Measurements from ENCODE around the gene GPNMB.

The GPNMB gene

GRCh38 chr7:23237000-23237399 lies 9.6 kb upstream of the GPNMB start:
- H3K4me3 ChIP-seq (ENCODE audit: control insufficient read depth, low read depth, low read length), result no peak overlapping the region
- no peak for TF ChIP-seq CTCF (conservative IDR thresholded peaks at IDR 0.05; ENCODE audit: control insufficient read depth, insufficient read depth, low read depth, low read length)
- no peak for DNase-seq (ENCODE audit: low read depth)

GRCh38 chr7:23238983-23239652 lies 7.5 kb upstream of the GPNMB start:
- no peak overlapping the region for H3K4me3 ChIP-seq (ENCODE audit: control insufficient read depth, low read depth, low read length)
- DNase-seq (ENCODE audit: low read depth), result no peak
- TF ChIP-seq CTCF (conservative IDR thresholded peaks at IDR 0.05; ENCODE audit: control insufficient read depth, insufficient read depth, low read depth, low read length), result no peak

GRCh38 chr7:23239698-23240097 lies 6.9 kb upstream of the GPNMB start:
- TF ChIP-seq CTCF (conservative IDR thresholded peaks at IDR 0.05; ENCODE audit: control insufficient read depth, insufficient read depth, low read depth, low read length), result no peak
- DNase-seq (ENCODE audit: low read depth), result no peak
- H3K4me3 ChIP-seq (ENCODE audit: control insufficient read depth, low read depth, low read length), result no peak overlapping the region

- no peak for TF ChIP-seq CTCF (conservative IDR thresholded peaks at IDR 0.05; ENCODE audit: control insufficient read depth, insufficient read depth, low read depth, low read length)
- H3K4me3 ChIP-seq (ENCODE audit: control insufficient read depth, low read depth, low read length), result no peak overlapping the region
- DNase-seq (ENCODE audit: low read depth), result peak; percentile 49
Observed at GRCh38 chr7:23242321-23242720, 4.3 kb upstream of the GPNMB start.

- no peak overlapping the region for H3K4me3 ChIP-seq (ENCODE audit: control insufficient read depth, low read depth, low read length)
- no peak for TF ChIP-seq CTCF (conservative IDR thresholded peaks at IDR 0.05; ENCODE audit: control insufficient read depth, insufficient read depth, low read depth, low read length)
- DNase-seq (ENCODE audit: low read depth), result no peak
Observed at GRCh38 chr7:23242935-23243334, 3.6 kb upstream of the GPNMB start.

- TF ChIP-seq CTCF (conservative IDR thresholded peaks at IDR 0.05; ENCODE audit: control insufficient read depth, insufficient read depth, low read depth, low read length), result no peak
- DNase-seq (ENCODE audit: low read depth), result no peak
- peak overlapping the region; percentile 75 for H3K4me3 ChIP-seq (ENCODE audit: control insufficient read depth, low read depth, low read length)
Observed at GRCh38 chr7:23247046-23247602, 549 bp downstream of the GPNMB start.
